ENCODE results near the gene ANKDD1B. TPM values are rescaled to one million over a fixed set of nuclear protein-coding genes. Genes with fewer than 3 reads are reported as not detected.
"Not testable (repeated sequence)": the region's sequence is repeated elsewhere in the genome, so short reads cannot be mapped to it uniquely, and the experiment has no call there.

Gene ANKDD1B
- total RNA-seq, 4 donors from 2014 or later, result 0.33 to 0.83 TPM; not detected in 2

DNA sequence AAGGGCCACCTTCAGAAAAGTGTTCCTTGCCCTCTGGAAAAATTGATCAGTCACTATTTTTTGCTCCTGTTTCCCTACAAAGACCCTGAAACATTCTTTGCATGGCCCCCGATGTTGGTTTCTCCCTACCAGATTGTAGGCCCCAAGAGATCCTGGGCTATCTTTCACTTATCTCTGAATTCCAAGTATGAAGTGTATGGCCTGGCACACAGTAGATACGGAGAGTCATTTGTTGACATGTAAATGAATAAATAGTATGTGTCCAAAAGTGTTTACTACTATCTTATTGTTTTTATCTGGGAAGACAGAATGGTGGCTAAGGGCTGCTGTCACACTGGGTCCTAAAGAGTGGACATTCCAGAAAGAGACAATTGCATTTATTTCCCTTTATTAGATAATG, 7.4 kb upstream of the ANKDD1B start:
- TF ChIP-seq, protein P1, sequence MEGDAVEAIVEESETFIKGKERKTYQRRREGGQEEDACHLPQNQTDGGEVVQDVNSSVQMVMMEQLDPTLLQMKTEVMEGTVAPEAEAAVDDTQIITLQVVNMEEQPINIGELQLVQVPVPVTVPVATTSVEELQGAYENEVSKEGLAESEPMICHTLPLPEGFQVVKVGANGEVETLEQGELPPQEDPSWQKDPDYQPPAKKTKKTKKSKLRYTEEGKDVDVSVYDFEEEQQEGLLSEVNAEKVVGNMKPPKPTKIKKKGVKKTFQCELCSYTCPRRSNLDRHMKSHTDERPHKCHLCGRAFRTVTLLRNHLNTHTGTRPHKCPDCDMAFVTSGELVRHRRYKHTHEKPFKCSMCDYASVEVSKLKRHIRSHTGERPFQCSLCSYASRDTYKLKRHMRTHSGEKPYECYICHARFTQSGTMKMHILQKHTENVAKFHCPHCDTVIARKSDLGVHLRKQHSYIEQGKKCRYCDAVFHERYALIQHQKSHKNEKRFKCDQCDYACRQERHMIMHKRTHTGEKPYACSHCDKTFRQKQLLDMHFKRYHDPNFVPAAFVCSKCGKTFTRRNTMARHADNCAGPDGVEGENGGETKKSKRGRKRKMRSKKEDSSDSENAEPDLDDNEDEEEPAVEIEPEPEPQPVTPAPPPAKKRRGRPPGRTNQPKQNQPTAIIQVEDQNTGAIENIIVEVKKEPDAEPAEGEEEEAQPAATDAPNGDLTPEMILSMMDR (IDR thresholded peaks at IDR 0.05), result no peak
- no peak for TF ChIP-seq POLR2A (IDR thresholded peaks at IDR 0.05; ENCODE audit: low read depth)
- TF ChIP-seq POLR2AphosphoS5 (IDR thresholded peaks at IDR 0.05), result no peak
- no peak for TF ChIP-seq EP300 (IDR thresholded peaks at IDR 0.05)
- WGBS, result 91% methylated on average over 2 of the region's 2 CpGs
- no peak for DNase-seq (ENCODE audit: extremely low spot score)
- Histone ChIP-seq H3K36me3 (peaks cover 7 to 29% (median 11%) of the 10 kb centered on the region in 4 donors), H3K4me3 (no peak overlapping the region), H3K27ac (replicated peaks in 1 of 4) (no peak overlapping the region), H3K4me1 (no peaks in the 10 kb centered on the region), H3K9me3 (no peaks in the 10 kb centered on the region), H3K27me3 (no peaks in the 10 kb centered on the region)
- intact Hi-C loops (cut with DNase I), result no loop called here

DNA sequence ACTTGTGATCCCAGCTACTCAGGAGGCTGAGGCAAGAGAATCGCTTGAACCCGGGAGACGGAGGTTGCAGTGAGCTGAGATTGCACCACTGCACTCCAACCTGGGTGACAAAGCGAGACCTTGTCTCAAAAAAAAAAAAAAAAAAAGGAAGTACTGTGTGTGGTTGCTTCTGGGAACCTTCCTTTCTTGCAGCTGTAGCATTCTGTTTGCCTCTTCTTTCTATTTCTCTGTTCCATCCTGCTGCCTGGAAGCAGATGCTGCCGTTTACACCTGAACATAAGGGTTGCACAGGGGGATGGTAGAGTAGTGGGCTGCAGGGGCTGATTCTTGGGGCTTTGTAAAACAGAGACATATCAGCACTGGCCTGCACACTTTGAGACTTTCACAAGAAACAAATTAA, 3.9 kb upstream of the ANKDD1B start:
- H3K27me3 ChIP-seq; H3K27ac ChIP-seq (replicated peaks in 1 of 4); intact Hi-C loops (cut with DNase I); H3K4me3 ChIP-seq; DNase-seq (ENCODE audit: extremely low spot score); H3K36me3 ChIP-seq; H3K9me3 ChIP-seq: not testable (repeated sequence)
- H3K4me1 ChIP-seq, result peaks cover 12 to 18% (median 17%) of the 10 kb centered on the region in 4 donors
- WGBS, result 95% methylated on average over 5 of the region's 5 CpGs

DNA sequence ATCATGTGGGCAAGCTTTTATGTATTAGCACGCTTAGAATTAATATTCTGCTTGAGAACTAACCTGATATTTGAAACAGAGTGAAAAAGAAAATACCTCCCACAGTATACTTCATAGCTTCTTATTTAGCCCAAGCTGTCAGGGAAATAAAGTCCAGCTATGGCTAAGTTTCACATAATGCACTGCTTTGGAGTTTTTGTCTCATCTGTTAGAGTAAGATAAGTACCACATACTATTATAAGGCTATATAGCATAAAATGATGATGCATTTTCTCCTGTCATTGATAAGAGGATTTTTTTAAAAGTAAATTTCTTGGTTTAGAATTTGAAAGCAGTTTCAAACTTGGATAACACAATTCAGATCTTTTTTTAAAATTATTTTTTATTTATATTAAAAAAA, 2.4 kb upstream of the ANKDD1B start:
- no peak for DNase-seq (ENCODE audit: extremely low spot score)
- no peak overlapping the region for H3K4me3 ChIP-seq
- H3K27ac ChIP-seq (replicated peaks in 1 of 4), result no peak overlapping the region
- TF ChIP-seq POLR2AphosphoS5 (IDR thresholded peaks at IDR 0.05), result no peak
- TF ChIP-seq, protein P1 (IDR thresholded peaks at IDR 0.05), result no peak
- TF ChIP-seq POLR2A (IDR thresholded peaks at IDR 0.05; ENCODE audit: low read depth), result no peak
- TF ChIP-seq EP300 (IDR thresholded peaks at IDR 0.05), result no peak
- WGBS, result 100% methylated on average over 1 of the region's 1 CpG
- peaks cover 12 to 18% (median 18%) of the 10 kb centered on the region in 4 donors for H3K4me1 ChIP-seq
- H3K27me3 ChIP-seq, result peaks cover 0 to 7% (median 0%) of the 10 kb centered on the region in 4 donors
- intact Hi-C loops (cut with DNase I), result no loop called here
- H3K9me3 ChIP-seq, result no peaks in the 10 kb centered on the region
- peaks cover 0 to 4% (median 0%) of the 10 kb centered on the region in 4 donors for H3K36me3 ChIP-seq

DNA sequence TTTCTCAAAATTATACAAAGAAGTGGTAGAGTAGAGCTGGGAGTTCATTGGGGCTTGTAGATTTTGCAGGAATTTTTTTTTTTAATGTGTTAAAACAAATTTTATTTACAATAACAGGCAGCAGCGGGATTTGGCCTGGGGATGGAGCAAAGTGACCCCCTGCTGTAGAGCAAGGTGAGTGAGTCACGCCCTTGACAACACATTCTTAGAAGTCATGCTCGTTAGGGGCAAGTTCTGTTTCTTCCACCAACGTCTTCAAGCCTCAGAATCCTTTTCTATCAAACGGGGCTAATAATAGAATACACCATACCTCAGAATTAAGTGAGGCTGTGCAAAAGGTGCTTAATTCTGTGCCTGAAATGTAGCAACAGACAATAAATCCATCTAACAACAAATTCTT, 1.1 kb upstream of the ANKDD1B start:
- 91% methylated on average over 5 of the region's 5 CpGs for WGBS
- DNase-seq (ENCODE audit: extremely low spot score), result no peak
- Histone ChIP-seq H3K4me1 (peaks cover 12 to 18% (median 18%) of the 10 kb centered on the region in 4 donors), H3K36me3 (no peaks in the 10 kb centered on the region), H3K27ac (replicated peaks in 1 of 4) (no peak overlapping the region), H3K9me3 (no peaks in the 10 kb centered on the region), H3K27me3 (peaks cover 0 to 7% (median 0%) of the 10 kb centered on the region in 4 donors), H3K4me3 (no peak overlapping the region)
- intact Hi-C loops (cut with DNase I), result no loop called here
- no peak for TF ChIP-seq EP300 (IDR thresholded peaks at IDR 0.05)
- TF ChIP-seq POLR2AphosphoS5 (IDR thresholded peaks at IDR 0.05), result no peak
- TF ChIP-seq, protein P1 (IDR thresholded peaks at IDR 0.05), result no peak
- no peak for TF ChIP-seq POLR2A (IDR thresholded peaks at IDR 0.05; ENCODE audit: low read depth)

DNA sequence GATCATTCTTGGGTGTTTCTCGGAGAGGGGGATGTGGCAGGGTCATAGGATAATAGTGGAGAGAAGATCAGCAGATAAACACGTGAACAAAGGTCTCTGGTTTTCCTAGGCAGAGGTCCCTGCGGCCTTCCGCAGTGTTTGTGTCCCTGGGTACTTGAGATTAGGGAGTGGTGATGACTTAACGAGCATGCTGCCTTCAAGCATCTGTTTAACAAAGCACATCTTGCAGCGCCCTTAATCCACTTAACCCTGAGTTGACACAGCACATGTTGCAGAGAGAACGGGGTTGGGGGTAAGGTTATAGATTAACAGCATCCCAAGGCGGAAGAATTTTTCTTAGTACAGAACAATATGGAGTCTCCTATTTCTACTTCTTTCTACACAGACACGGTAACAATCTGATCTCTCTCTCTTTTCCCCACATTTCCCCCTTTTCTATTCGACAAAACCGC, 368 bp upstream of the ANKDD1B start:
- H3K36me3 ChIP-seq; H3K27ac ChIP-seq (replicated peaks in 1 of 4); DNase-seq (ENCODE audit: extremely low spot score); H3K9me3 ChIP-seq; intact Hi-C loops (cut with DNase I); H3K27me3 ChIP-seq: not testable (repeated sequence)
- 49% methylated on average over 11 of the region's 11 CpGs for WGBS
- peak overlapping the region; percentile 52 to 64 (median 58) for H3K4me3 ChIP-seq
- H3K4me1 ChIP-seq, result peaks cover 12 to 18% (median 18%) of the 10 kb centered on the region in 4 donors

DNA sequence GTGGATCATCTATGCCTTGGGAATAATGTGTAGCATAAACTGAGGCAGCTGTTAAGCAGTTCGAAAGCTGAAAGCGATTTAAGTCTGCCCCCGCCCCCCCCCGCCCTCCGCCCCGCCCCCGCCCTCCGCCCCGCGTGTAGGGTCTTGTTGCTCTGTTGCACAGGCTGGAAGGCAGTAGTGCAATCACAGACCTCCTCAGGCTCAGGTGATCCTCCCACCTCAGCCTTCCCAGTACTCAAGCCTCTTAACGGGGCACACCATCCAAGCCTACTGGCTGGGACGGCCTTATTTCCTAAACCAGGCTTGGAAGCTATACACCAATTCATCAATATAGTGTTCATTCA, 945 bp downstream of the ANKDD1B start:
- TF ChIP-seq POLR2AphosphoS5 (IDR thresholded peaks at IDR 0.05) (no peak), POLR2A (IDR thresholded peaks at IDR 0.05; ENCODE audit: low read depth) (no peak), EP300 (IDR thresholded peaks at IDR 0.05) (no peak)
- TF ChIP-seq, protein P1 (IDR thresholded peaks at IDR 0.05), result no peak
- H3K27ac ChIP-seq (replicated peaks in 1 of 4), result no peak overlapping the region
- H3K9me3 ChIP-seq, result no peaks in the 10 kb centered on the region
- H3K4me1 ChIP-seq, result peaks cover 12 to 18% (median 18%) of the 10 kb centered on the region in 4 donors
- no peaks in the 10 kb centered on the region for H3K36me3 ChIP-seq
- 23% methylated on average over 11 of the region's 12 CpGs for WGBS
- peaks cover 0 to 7% (median 0%) of the 10 kb centered on the region in 4 donors for H3K27me3 ChIP-seq
- peak overlapping the region; percentile 52 to 64 (median 58) for H3K4me3 ChIP-seq
- intact Hi-C loops (cut with DNase I), result no loop called here
- no peak for DNase-seq (ENCODE audit: extremely low spot score)

Measured in esophagus muscularis mucosa (tissue), 4 donors.